HL-60 (cell line): Measurements from ENCODE around the gene SPATS2.

Source experiments
- CTCF ChIP-seq: IDR thresholded peaks from one replicate; pipeline ENCODE4 v1.5.1; 2011; ENCODE audit warnings: low read length, control low read depth, inconsistent platforms; ENCODE audit not compliant: insufficient read depth
- REST ChIP-seq: IDR thresholded peaks from 2 replicates; pipeline ENCODE4 v1.6.1; 2012; ENCODE audit warnings: low read depth; ENCODE audit not compliant: insufficient replicate concordance

- TF ChIP-seq CTCF (no peak), REST (no peak)
Measured at GRCh38 chr12:49552425-49552824, 185.2 kb downstream of the SPATS2 start.
